Keratinocyte (primary cell): ENCODE results near the gene TOX3. TPM values are rescaled to one million over a fixed set of nuclear protein-coding genes. Genes with fewer than 3 reads are reported as not detected.

Source experiments
- DNase-seq: peaks from one replicate; pipeline ENCODE4 v3.0.0-alpha.2; 2011; ENCODE audit warnings: low read depth, missing footprints, low spot score
- FAIRE-seq: peaks from 2 replicates; lab custom pipeline; 2011; peaks lifted over from hg19 to GRCh38; lab: Jason Lieb, UNC
- H2AFZ ChIP-seq: 2 replicates; pipeline ENCODE4 v1.6.0; 2012; ENCODE audit warnings: low read length, control low read depth, inconsistent platforms; ENCODE audit not compliant: control insufficient read depth
- H3K27ac ChIP-seq: 2 replicates; pipeline ENCODE4 v1.5.1; 2011; ENCODE audit warnings: low read length; ENCODE audit not compliant: control insufficient read depth, insufficient read depth
- H3K27me3 ChIP-seq: 3 replicates; pipeline ENCODE4 v1.6.0; 2011; ENCODE audit warnings: low read length; ENCODE audit not compliant: control insufficient read depth, insufficient read depth; ENCODE audit errors: extremely low read depth
- H3K36me3 ChIP-seq, 2 experiments: 2 replicates in 1 of 2; 3 replicates in 1 of 2; pipeline ENCODE4 v1.5.1; 2011; ENCODE audit warnings: low read length in 2 of 2, mild to moderate bottlenecking in 1 of 2; ENCODE audit not compliant: control insufficient read depth in 2 of 2, insufficient read depth in 2 of 2; ENCODE audit errors: extremely low read depth in 1 of 2
- H3K4me1 ChIP-seq: 3 replicates; pipeline ENCODE4 v1.5.1; 2011; ENCODE audit warnings: low read length; ENCODE audit not compliant: control insufficient read depth, insufficient read depth; ENCODE audit errors: extremely low read depth
- H3K4me2 ChIP-seq: 3 replicates; pipeline ENCODE4 v1.6.0; 2011; ENCODE audit warnings: low read depth, low read length; ENCODE audit not compliant: control insufficient read depth, insufficient read depth; ENCODE audit errors: extremely low read depth
- H3K4me3 ChIP-seq, 3 experiments: fragments of 200-600 bp in 1 of 3; sonication (generic) in 1 of 3; 2 replicates in 2 of 3; 3 replicates in 1 of 3; pipeline ENCODE4 v1.5.1; 2011 to 2016; ENCODE audit warnings: low read length in 3 of 3, mild to moderate bottlenecking in 3 of 3, control low read depth in 2 of 3, inconsistent platforms in 1 of 3, low read depth in 1 of 3, mixed read lengths in 1 of 3, mixed run types in 1 of 3, moderate library complexity in 1 of 3; ENCODE audit not compliant: control insufficient read depth in 2 of 3, insufficient read depth in 2 of 3; ENCODE audit errors: extremely low read depth in 1 of 3
- H3K79me2 ChIP-seq: 2 replicates; pipeline ENCODE4 v1.6.0; 2012; ENCODE audit warnings: low read length; ENCODE audit not compliant: control insufficient read depth, insufficient read depth
- H3K9ac ChIP-seq: 3 replicates; pipeline ENCODE4 v1.6.0; 2011; ENCODE audit warnings: low read length; ENCODE audit not compliant: control insufficient read depth, insufficient read depth; ENCODE audit errors: extremely low read depth
- H3K9me1 ChIP-seq: 3 replicates; pipeline ENCODE4 v1.6.0; 2011; ENCODE audit warnings: low read length; ENCODE audit not compliant: control insufficient read depth, insufficient read depth; ENCODE audit errors: extremely low read depth
- H3K9me3 ChIP-seq: 2 replicates; pipeline ENCODE4 v1.5.1; 2012; ENCODE audit warnings: low read depth, low read length; ENCODE audit not compliant: control insufficient read depth
- H4K20me1 ChIP-seq: 3 replicates; pipeline ENCODE4 v1.6.0; 2011; ENCODE audit warnings: low read length; ENCODE audit not compliant: control insufficient read depth, insufficient read depth; ENCODE audit errors: extremely low read depth
- CTCF ChIP-seq, 3 experiments: IDR thresholded peaks in 1 of 3; conservative IDR thresholded peaks in 1 of 3; optimal IDR thresholded peaks in 1 of 3; 2 replicates in 2 of 3; 3 replicates in 1 of 3; pipeline versions ENCODE3 to v1.5.1; 2011; ENCODE audit warnings: low read length in 3 of 3, mild to moderate bottlenecking in 3 of 3, moderate library complexity in 2 of 3, control low read depth in 1 of 3, inconsistent platforms in 1 of 3; ENCODE audit not compliant: insufficient read depth in 2 of 3; ENCODE audit errors: extremely low read depth in 1 of 3
- EZH2 ChIP-seq: IDR thresholded peaks from one replicate; pipeline ENCODE4 v1.6.1; 2012; ENCODE audit warnings: inconsistent platforms, mild to moderate bottlenecking, low read length, moderate library complexity
- dilution Hi-C: fragments of 300-500 bp; cut with MboI; formaldehyde crosslinking; loops from one replicate; pipeline ENCODE4 v1.7.0; 2020; ENCODE audit warnings: low sequenced_read_pairs; ENCODE audit not compliant: extremely low pct_ligation_motif_present
- polyA plus RNA-seq, 5 experiments: library from polyadenylated mRNA; depleted of rRNA in 3 of 5; stranded (reverse) in 3 of 5; stranded (forward) in 1 of 5; unstranded in 1 of 5; fragments of >200 nt; gene quantifications; 1 replicate in 1 of 5; 2 replicates in 3 of 5; 3 replicates in 1 of 5; pipeline versions ENCODE4 v1.2.1 to v1.2.3, GENCODE V29; 2011 to 2012; ENCODE audit warnings: missing spikeins in 2 of 5, low read depth in 1 of 5, low replicate concordance in 1 of 5

The TOX3 gene
- polyA plus RNA-seq, 1 donor (not counting 4 experiments of a cell fraction or from before 2014, with no cell fraction given), result not detected

GRCh38 chr16:52497067-52497816 is 49.7 kb downstream of the TOX3 start:
- Histone ChIP-seq H3K9me3 (no peaks in the 10 kb centered on the region), H3K79me2 (no peaks in the 10 kb centered on the region), H3K4me2 (no peak overlapping the region), H3K4me3 (no peak overlapping the region), H3K9ac (no peak overlapping the region), H3K4me1 (no peaks in the 10 kb centered on the region), H2AFZ (no peak overlapping the region), H3K36me3 (no peaks in the 10 kb centered on the region), H3K27me3 (no peaks in the 10 kb centered on the region), H3K27ac (no peak overlapping the region), H3K9me1 (no peaks in the 10 kb centered on the region), H4K20me1 (no peaks in the 10 kb centered on the region)
- dilution Hi-C loops, result no loop called here
- FAIRE-seq, result no peak
- no peak for DNase-seq
- TF ChIP-seq CTCF (optimal IDR thresholded peaks at IDR 0.05 in 1 of 3, IDR thresholded peaks at IDR 0.05 in 1 of 3, conservative IDR thresholded peaks at IDR 0.05 in 1 of 3; ENCODE audit: extremely low read depth in 1 of 3, insufficient read depth in 2 of 3, low read length in 3 of 3), result no peak
- no peak for TF ChIP-seq EZH2

- Histone ChIP-seq H3K4me2 (no peak overlapping the region), H3K4me1 (no peaks in the 10 kb centered on the region), H4K20me1 (no peaks in the 10 kb centered on the region), H3K79me2 (no peaks in the 10 kb centered on the region), H3K4me3 (no peak overlapping the region), H3K9ac (no peak overlapping the region), H3K27ac (no peak overlapping the region), H3K9me3 (no peaks in the 10 kb centered on the region), H3K9me1 (no peaks in the 10 kb centered on the region), H3K27me3 (no peaks in the 10 kb centered on the region), H3K36me3 (no peaks in the 10 kb centered on the region), H2AFZ (no peak overlapping the region)
- dilution Hi-C loops, result no loop called here
- DNase-seq, result no peak
- no peak for FAIRE-seq
- TF ChIP-seq EZH2 (no peak), CTCF (optimal IDR thresholded peaks at IDR 0.05 in 1 of 3, IDR thresholded peaks at IDR 0.05 in 1 of 3, conservative IDR thresholded peaks at IDR 0.05 in 1 of 3; ENCODE audit: extremely low read depth in 1 of 3, insufficient read depth in 2 of 3, low read length in 3 of 3) (no peak)
These were observed 50.7 kb downstream of the TOX3 start for GRCh38 chr16:52496051-52496876.
